Upper lobe of left lung (tissue), 6 donors: ENCODE results near the gene ENAH. TPM values are rescaled to one million over a fixed set of nuclear protein-coding genes. Genes with fewer than 3 reads are reported as not detected.

ENCODE experiments used
- ATAC-seq, 2 donors: fragments of 200-7000 bp; cut with Tn5 transposase; one replicate each; pipeline ENCODE4 v1.9.1; 2022; ENCODE audit warnings: mild to moderate bottlenecking in 2 of 2, moderate library complexity in 2 of 2; ENCODE audit not compliant: low FRiP score in 2 of 2
- DNase-seq, 2 donors: peaks; one replicate each; pipeline ENCODE4 v3.0.0-alpha.2; 2019 to 2020
- H3K27ac ChIP-seq, 4 donors: fragments of 200-600 bp; sonication (generic); one replicate each; pipeline ENCODE4 v1.5.1; 2016 to 2019
- H3K27me3 ChIP-seq, 4 donors: fragments of 200-600 bp; sonication (generic); one replicate each; pipeline ENCODE4 v1.5.1; 2017 to 2019
- H3K36me3 ChIP-seq, 4 donors: fragments of 200-600 bp; sonication (generic); one replicate each; pipeline ENCODE4 v1.5.1; 2016 to 2019
- H3K4me1 ChIP-seq, 4 donors: fragments of 200-600 bp; sonication (generic); one replicate each; pipeline ENCODE4 v1.5.1; 2018 to 2019
- H3K4me3 ChIP-seq, 4 donors: fragments of 200-600 bp; sonication (generic); one replicate each; pipeline ENCODE4 v1.5.1; 2017 to 2019; ENCODE audit warnings: mild to moderate bottlenecking in 2 of 4, moderate library complexity in 1 of 4
- H3K9me3 ChIP-seq, 4 donors: fragments of 200-600 bp; sonication (generic); one replicate each; pipeline ENCODE4 v1.5.1; 2018 to 2019
- CTCF ChIP-seq, 6 experiments: fragments of 450-650 bp in 4 of 6; fragments of 200-600 bp in 2 of 6; sonication (generic) in 2 of 6; IDR thresholded peaks; one replicate each; pipeline ENCODE4 v1.5.1; 2016 to 2019; ENCODE audit warnings: antibody characterized with exemption in 6 of 6
- EP300 ChIP-seq, 4 donors: sonication (generic); formaldehyde crosslinking; IDR thresholded peaks; one replicate each; pipeline ENCODE4 v1.5.1; 2017; ENCODE audit warnings: antibody characterized with exemption in 4 of 4, control low read depth in 2 of 4
- POLR2A ChIP-seq, 4 donors: fragments of 450-650 bp; IDR thresholded peaks; one replicate each; pipeline ENCODE4 v1.5.1; 2016 to 2017; ENCODE audit warnings: antibody characterized with exemption in 4 of 4, mild to moderate bottlenecking in 2 of 4
- POLR2AphosphoS5 ChIP-seq, 2 donors: sonication (generic); formaldehyde crosslinking; IDR thresholded peaks; one replicate each; pipeline ENCODE4 v1.5.1; 2017; ENCODE audit warnings: antibody characterized with exemption in 2 of 2
- WGBS, 2 donors: methylation state at CpG; one replicate each; pipeline ENCODE4 v1.1.5; 2017 to 2018; 5-methylcytosine and 5-hydroxymethylcytosine counted together
- total RNA-seq, 6 donors: library from RNA; depleted of rRNA in 4 of 6; stranded (reverse); fragments of >200 nt in 4 of 6; gene quantifications; one replicate each; pipeline versions ENCODE4 v1.1.0 to v1.2.1, GENCODE V29; 2016 to 2021
- donor health status: DM: no; HTN: no; CAD: no; lungs with moderate emphysema.
- donor health status: DM: no; HTN: yes; CAD: no; lungs with severe emphysema.

ENAH gene
- total RNA-seq, 6 donors from 2014 or later: 10.5 to 70.3 (median 33.8) TPM

GRCh38 chr1:225440380-225441221 lies 212.3 kb downstream of the ENAH start:
- H3K4me1 ChIP-seq: peaks cover 17 to 40% (median 26%) of the 10 kb centered on the region in 4 donors
- no peak overlapping the region for H3K27ac ChIP-seq
- ATAC-seq (no peak), DNase-seq (no peak)
- H3K9me3 ChIP-seq: no peaks in the 10 kb centered on the region
- no peak overlapping the region for H3K4me3 ChIP-seq
- TF ChIP-seq POLR2AphosphoS5 (IDR thresholded peaks at IDR 0.05) (no peak), EP300 (IDR thresholded peaks at IDR 0.05) (no peak), POLR2A (IDR thresholded peaks at IDR 0.05) (no peak), CTCF (IDR thresholded peaks at IDR 0.05) (no peak)
- H3K27me3 ChIP-seq: no peaks in the 10 kb centered on the region
- WGBS, 2 donors: 84 to 87% methylated on average over 4 of the region's 4 CpGs
- H3K36me3 ChIP-seq: no peaks in the 10 kb centered on the region

- Histone ChIP-seq H3K36me3 (no peaks in the 10 kb centered on the region), H3K27me3 (no peaks in the 10 kb centered on the region), H3K4me3 (no peak overlapping the region), H3K9me3 (no peaks in the 10 kb centered on the region), H3K4me1 (peaks cover under 1 to 16% (median 13%) of the 10 kb centered on the region in 4 donors), H3K27ac (no peak overlapping the region)
- ATAC-seq: no peak
- 84 to 90% methylated on average over 5 of the region's 5 CpGs for WGBS, 2 donors
- TF ChIP-seq EP300 (IDR thresholded peaks at IDR 0.05) (no peak), CTCF (IDR thresholded peaks at IDR 0.05) (peak in 3 of 6 experiments; percentile 15 to 29 (median 28))
- DNase-seq: no peak
These were observed 215.0 kb downstream of the ENAH start for GRCh38 chr1:225437710-225438437.

Other genes starting within 250 kb of the ENAH start
- gene LBR, start 225.1 kb downstream of the ENAH start, total RNA-seq: 10 to 100 TPM; 32.8 to 50.3 (median 40.1) TPM
- 100 to 1,000 TPM in 4 of 6 donors, 10 to 100 TPM in 2; 34.5 to 157 (median 125) TPM for gene SRP9, start 124.7 kb upstream of the ENAH start, total RNA-seq
- gene EPHX1, start 157.0 kb upstream of the ENAH start, total RNA-seq: 100 to 1,000 TPM in 5 of 6 donors, 10 to 100 TPM in 1; 82.8 to 205 (median 141) TPM
- 100 to 1,000 TPM in 4 of 6 donors, 10 to 100 TPM in 2; 57.9 to 244 (median 105) TPM for gene TMEM63A, start 229.3 kb upstream of the ENAH start, total RNA-seq
- under 1 TPM in 2 of 6 donors, not detected in 4; 0.47 to 0.69 TPM for gene LEFTY1, start 236.0 kb upstream of the ENAH start, total RNA-seq